Right hindlimb (tissue), 1 donor: ENCODE measurements around the gene RDH11.

Experiments
- DNase-seq: peaks from one replicate; pipeline ENCODE4 v3.0.0-alpha.2; 2018

RDH11 gene

GRCh38 chr14:67643713-67644112 is 51.9 kb downstream of the RDH11 start:
- no peak for DNase-seq

GRCh38 chr14:67641902-67642749 is 53.4 kb downstream of the RDH11 start:
- no peak for DNase-seq

- no peak for DNase-seq
Observed at GRCh38 chr14:67641480-67641879, 54.1 kb downstream of the RDH11 start.

DNA sequence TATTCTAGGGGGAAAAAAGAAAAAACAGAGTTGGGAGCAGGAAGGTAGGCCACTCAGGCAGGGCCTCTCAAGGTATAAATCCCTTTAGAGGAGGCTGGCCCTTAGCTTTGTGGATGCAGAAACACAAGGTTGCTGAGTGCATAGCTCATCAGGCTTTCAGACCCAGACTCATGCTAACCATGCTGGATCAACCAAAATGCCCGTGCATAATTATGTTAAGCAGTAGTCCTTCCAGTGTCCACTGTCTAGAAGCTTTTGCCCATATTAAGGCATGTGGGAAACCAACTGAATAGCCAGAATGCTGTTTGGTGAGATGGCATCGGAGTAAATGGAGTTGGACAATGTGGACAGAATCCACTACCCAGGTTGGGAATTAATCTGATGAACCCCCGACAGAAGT is 56.9 kb downstream of the RDH11 start:
- DNase-seq, result no peak

DNA sequence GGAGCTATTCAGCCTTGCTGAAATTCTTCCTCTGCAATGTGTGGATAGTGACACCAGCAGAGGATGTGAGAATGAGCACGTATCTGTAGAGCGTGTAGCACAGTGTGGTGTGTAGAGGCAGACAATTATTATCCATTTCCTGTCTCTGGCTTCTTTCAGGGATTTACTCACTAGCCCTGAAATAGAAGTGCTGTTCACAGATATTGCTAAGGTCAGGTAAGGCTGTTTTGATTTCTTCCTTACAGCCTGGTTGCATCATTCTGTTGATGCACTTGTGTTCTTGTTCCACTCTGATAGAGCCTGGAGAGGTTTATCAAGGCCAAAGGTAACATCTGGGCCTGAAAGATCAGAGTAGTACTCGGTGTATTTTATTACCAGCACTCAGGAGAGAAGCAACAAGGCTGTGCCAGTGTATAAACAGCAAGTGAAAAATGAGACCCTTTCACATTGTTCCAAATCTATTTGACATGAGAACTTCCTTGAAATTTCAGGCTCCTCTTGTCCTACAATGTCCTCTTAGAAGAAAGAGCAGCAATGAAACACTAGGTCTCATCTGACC is 59.1 kb downstream of the RDH11 start:
- DNase-seq, result no peak

DNA sequence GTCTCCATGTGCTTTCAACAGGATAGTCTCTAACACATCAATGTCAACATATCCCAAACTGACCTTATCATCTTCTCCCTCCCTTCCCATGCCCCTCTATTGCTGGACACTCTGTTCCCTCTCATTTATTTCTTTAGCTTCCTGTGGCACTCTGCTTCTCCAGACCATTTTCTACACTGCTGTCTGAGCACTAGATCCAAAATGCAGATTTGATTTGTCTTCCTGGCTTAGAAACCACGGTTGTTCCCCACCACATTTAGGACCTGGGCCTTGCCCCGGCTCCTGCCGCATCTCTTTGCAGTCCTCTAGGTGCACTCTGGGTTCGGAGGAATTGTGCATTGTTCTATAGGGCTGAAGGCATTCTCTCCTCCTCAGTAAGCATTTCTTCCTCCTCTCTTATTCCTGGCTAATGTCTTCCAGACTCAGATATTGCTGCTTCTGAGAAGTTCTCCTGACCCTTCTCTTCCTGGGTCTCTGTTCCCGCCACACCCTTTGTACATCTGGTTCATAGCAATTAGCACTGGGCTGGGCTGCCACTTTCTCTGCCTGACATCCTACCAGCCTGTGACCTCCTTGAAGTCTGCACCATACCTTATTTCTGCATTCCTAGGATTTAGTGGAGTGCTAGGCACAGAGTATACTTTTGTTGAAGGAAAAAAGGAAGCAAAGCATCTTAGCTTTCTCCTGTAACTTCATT is 62.0 kb downstream of the RDH11 start:
- DNase-seq, result no peak

GRCh38 chr14:67630938-67631337 is 64.6 kb downstream of the RDH11 start:
- no peak for DNase-seq

DNA sequence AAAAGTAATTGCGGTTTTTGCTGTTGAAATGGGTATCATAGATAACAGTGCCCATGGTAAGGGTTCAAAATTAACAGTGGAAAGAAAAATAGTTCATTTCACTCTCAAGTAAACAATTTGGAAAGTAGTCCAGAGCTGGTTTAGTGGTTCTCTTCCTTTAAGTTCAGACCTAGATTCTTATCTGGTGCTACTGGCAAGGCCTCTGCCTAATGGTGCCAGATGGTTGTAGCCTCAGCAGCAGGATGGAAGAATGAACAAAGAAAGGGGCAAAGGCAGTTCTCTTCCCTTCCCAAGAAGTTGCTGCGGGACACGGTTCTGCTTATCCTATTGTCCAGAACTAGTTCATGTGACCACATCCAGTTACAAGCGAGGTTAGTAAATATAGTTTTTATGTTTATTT is 65.4 kb downstream of the RDH11 start:
- no peak for DNase-seq

DNA sequence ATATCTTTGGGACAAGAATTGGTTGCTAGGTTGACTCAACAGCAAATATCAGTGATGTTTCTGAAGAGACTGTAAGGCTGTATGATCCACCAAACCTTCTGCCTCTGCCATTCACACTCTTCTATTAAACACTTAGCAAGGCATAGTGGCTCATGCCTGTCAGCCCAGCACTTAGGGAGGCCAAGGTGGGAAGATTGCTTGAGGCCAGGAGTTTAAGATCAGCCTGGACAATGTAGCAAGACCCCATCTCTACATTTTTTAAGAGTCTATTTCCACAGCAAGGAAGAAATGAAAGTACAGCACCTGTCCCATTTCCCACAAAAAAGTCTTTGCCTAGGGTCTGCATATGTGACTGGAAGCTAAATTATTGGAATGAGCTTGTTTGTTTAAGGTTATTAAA is 68.0 kb downstream of the RDH11 start:
- no peak for DNase-seq
